ENCODE measurements around the gene TLR7.

The TLR7 gene

DNA sequence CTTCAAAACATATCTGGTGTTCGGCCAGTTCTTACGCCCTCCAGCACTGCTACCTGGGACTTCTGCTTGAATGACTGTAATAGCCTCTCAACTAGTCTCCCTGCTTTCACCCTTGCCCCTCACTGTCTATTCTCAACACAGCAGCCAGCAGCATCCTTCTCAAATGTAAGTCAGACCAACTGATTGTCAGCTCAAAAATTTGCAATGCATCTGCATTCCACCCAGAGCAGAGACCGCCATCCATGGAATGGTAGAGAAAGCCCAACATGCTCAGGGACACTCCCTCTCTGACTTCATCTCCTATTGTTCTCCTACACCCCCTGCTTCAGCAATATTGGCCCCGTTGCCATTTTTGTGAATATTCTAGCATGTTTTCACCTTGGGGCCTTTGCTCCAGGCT, 5.9 kb downstream of the TLR7 start (continued):
- no peak for TF ChIP-seq HOXA7 (CRISPR knock-in tag; IDR thresholded peaks at IDR 0.05; ENCODE audit: borderline replicate concordance)
- no peak for TF ChIP-seq ZNF621 (tag by site-specific recombination; IDR thresholded peaks at IDR 0.05)
- TF ChIP-seq, protein P1, sequence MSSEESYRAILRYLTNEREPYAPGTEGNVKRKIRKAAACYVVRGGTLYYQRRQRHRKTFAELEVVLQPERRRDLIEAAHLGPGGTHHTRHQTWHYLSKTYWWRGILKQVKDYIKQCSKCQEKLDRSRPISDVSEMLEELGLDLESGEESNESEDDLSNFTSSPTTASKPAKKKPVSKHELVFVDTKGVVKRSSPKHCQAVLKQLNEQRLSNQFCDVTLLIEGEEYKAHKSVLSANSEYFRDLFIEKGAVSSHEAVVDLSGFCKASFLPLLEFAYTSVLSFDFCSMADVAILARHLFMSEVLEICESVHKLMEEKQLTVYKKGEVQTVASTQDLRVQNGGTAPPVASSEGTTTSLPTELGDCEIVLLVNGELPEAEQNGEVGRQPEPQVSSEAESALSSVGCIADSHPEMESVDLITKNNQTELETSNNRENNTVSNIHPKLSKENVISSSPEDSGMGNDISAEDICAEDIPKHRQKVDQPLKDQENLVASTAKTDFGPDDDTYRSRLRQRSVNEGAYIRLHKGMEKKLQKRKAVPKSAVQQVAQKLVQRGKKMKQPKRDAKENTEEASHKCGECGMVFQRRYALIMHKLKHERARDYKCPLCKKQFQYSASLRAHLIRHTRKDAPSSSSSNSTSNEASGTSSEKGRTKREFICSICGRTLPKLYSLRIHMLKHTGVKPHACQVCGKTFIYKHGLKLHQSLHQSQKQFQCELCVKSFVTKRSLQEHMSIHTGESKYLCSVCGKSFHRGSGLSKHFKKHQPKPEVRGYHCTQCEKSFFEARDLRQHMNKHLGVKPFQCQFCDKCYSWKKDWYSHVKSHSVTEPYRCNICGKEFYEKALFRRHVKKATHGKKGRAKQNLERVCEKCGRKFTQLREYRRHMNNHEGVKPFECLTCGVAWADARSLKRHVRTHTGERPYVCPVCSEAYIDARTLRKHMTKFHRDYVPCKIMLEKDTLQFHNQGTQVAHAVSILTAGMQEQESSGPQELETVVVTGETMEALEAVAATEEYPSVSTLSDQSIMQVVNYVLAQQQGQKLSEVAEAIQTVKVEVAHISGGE (tag by site-specific recombination; conservative IDR thresholded peaks at IDR 0.05; ENCODE audit: low read depth), result no peak
- TF ChIP-seq, protein P2, sequence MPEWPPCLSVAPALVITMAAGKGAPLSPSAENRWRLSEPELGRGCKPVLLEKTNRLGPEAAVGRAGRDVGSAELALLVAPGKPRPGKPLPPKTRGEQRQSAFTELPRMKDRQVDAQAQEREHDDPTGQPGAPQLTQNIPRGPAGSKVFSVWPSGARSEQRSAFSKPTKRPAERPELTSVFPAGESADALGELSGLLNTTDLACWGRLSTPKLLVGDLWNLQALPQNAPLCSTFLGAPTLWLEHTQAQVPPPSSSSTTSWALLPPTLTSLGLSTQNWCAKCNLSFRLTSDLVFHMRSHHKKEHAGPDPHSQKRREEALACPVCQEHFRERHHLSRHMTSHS (tag by site-specific recombination; IDR thresholded peaks at IDR 0.05), result no peak
- TF ChIP-seq, protein P3, sequence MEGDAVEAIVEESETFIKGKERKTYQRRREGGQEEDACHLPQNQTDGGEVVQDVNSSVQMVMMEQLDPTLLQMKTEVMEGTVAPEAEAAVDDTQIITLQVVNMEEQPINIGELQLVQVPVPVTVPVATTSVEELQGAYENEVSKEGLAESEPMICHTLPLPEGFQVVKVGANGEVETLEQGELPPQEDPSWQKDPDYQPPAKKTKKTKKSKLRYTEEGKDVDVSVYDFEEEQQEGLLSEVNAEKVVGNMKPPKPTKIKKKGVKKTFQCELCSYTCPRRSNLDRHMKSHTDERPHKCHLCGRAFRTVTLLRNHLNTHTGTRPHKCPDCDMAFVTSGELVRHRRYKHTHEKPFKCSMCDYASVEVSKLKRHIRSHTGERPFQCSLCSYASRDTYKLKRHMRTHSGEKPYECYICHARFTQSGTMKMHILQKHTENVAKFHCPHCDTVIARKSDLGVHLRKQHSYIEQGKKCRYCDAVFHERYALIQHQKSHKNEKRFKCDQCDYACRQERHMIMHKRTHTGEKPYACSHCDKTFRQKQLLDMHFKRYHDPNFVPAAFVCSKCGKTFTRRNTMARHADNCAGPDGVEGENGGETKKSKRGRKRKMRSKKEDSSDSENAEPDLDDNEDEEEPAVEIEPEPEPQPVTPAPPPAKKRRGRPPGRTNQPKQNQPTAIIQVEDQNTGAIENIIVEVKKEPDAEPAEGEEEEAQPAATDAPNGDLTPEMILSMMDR (tag by site-specific recombination; IDR thresholded peaks at IDR 0.05), result no peak
- no peak for TF ChIP-seq PRDM1 (tag by site-specific recombination; IDR thresholded peaks at IDR 0.05)

DNA sequence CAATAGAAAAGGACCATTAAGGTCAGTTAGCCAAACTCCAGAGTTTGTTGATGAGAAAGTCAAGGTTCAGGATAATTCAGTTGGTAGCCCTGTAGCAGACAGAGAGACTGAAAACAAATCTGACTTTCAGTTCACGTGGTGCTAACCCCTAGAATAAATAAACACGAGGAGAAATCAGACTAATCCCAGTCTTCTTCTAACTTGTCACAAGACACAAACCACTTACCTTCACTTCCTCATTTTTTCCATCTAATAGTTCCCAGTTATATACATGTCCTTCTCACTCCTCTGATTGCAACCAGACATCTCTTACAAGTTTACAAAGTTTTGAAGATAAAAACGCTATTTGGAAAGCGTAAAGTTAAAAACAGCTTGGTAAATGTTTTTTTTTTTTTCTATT, 7.7 kb downstream of the TLR7 start:
- CTCF ChIA-PET, result interaction anchor here (2.3 kb wide), 1 partner anchor 60 kb away, joined by 9 read pairs; no protein-coding TSS in a partner anchor
- Histone ChIP-seq H3K9me3 (ENCODE audit: control insufficient read depth, insufficient read depth, low read depth, low read length) (no peaks in the 10 kb centered on the region), H3K36me3 (ENCODE audit: control insufficient read depth in 2 of 2, insufficient read depth in 1 of 2, low read length in 2 of 2) (no peaks in the 10 kb centered on the region), H3K27ac (ENCODE audit: extremely low read depth, low read depth, low read length) (no peak overlapping the region), H3K4me1 (ENCODE audit: control insufficient read depth, insufficient read depth, low read length) (peaks cover 3% of the 10 kb centered on the region; the same call in 1 of the 2 replicates), H3K4me3 (ENCODE audit: low read depth, low read length) (no peak overlapping the region)
- POLR2A ChIA-PET, result no interaction called here
- TF ChIP-seq, protein P4, sequence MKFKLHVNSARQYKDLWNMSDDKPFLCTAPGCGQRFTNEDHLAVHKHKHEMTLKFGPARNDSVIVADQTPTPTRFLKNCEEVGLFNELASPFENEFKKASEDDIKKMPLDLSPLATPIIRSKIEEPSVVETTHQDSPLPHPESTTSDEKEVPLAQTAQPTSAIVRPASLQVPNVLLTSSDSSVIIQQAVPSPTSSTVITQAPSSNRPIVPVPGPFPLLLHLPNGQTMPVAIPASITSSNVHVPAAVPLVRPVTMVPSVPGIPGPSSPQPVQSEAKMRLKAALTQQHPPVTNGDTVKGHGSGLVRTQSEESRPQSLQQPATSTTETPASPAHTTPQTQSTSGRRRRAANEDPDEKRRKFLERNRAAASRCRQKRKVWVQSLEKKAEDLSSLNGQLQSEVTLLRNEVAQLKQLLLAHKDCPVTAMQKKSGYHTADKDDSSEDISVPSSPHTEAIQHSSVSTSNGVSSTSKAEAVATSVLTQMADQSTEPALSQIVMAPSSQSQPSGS (tag by site-specific recombination; IDR thresholded peaks at IDR 0.05; ENCODE audit: low read depth), result no peak
- no peak for TF ChIP-seq SETDB1 (IDR thresholded peaks at IDR 0.05; ENCODE audit: insufficient read length, low read length)
- TF ChIP-seq, protein P5, sequence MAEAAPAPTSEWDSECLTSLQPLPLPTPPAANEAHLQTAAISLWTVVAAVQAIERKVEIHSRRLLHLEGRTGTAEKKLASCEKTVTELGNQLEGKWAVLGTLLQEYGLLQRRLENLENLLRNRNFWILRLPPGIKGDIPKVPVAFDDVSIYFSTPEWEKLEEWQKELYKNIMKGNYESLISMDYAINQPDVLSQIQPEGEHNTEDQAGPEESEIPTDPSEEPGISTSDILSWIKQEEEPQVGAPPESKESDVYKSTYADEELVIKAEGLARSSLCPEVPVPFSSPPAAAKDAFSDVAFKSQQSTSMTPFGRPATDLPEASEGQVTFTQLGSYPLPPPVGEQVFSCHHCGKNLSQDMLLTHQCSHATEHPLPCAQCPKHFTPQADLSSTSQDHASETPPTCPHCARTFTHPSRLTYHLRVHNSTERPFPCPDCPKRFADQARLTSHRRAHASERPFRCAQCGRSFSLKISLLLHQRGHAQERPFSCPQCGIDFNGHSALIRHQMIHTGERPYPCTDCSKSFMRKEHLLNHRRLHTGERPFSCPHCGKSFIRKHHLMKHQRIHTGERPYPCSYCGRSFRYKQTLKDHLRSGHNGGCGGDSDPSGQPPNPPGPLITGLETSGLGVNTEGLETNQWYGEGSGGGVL (tag by site-specific recombination; IDR thresholded peaks at IDR 0.05), result no peak
- TF ChIP-seq ZNF596 (tag by site-specific recombination; IDR thresholded peaks at IDR 0.05), result no peak
- TF ChIP-seq, protein P1 (tag by site-specific recombination; conservative IDR thresholded peaks at IDR 0.05; ENCODE audit: low read depth), result no peak
- TF ChIP-seq ZNF560 (tag by site-specific recombination; IDR thresholded peaks at IDR 0.05; ENCODE audit: borderline replicate concordance), result no peak
- TF ChIP-seq ZNF626 (tag by site-specific recombination; IDR thresholded peaks at IDR 0.05), result no peak

All from HEK293 (cell line).